ENCODE data around the gene STXBP6. TPM values are rescaled to one million over a fixed set of nuclear protein-coding genes. Genes with fewer than 3 reads are reported as not detected.

The STXBP6 gene
- total RNA-seq, 1 donor from 2014 or later = 27.1 TPM

DNA sequence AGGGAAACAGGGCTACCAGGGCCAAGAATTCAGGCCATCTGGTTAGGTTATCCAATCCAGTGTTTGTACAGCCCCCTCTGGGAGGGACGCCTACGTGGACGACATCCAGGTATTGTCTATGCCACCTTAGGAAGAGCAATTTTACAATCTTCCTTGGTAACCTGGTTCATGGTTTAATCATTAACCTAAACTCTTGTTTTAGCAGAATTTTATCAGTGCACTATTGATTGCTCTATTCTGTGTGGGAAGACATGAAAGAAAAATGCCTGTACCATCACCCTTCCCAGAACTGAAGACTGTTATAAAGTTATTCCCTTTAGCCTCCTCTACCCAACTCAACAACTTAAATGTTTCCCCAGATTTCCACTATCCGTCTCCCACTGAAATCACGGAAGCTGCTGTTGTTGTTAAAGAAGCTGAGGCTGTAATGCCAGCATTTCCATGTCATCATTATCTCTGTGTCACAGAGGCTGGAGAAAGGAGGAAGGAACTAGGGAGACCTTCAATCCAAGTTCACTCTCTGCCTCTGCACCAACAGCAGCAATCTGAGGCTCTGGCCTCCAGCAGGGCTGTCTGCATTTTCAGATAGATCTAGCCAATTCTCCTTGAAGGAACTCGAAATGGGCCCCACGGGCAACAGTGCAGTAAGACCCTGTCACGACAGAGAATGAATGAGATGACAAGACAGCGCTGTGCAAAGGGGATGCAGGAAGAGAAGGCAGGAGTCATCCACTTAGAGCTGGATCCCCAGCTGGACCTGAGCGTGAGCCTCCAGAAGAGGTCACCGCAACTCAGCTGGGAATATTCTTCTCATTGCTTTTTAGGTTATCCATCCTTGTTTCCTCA, 232.5 kb downstream of the STXBP6 start:
- Histone ChIP-seq H3K79me2 (ENCODE audit: insufficient read depth, low read length) (no peaks in the 10 kb centered on the region), H3K9ac (ENCODE audit: low read length) (no peak overlapping the region), H3K27me3 (ENCODE audit: insufficient read depth, low read length) (no peaks in the 10 kb centered on the region), H3K27ac (ENCODE audit: low read depth, low read length) (no peak overlapping the region), H3K4me3 (ENCODE audit: insufficient read depth, low read depth, low read length) (no peak overlapping the region), H2AFZ (ENCODE audit: low read depth, low read length) (no peak overlapping the region), H3K9me3 (ENCODE audit: insufficient read depth, low read depth, low read length) (no peaks in the 10 kb centered on the region), H3K4me2 (ENCODE audit: low read length) (no peak overlapping the region), H3K4me1 (ENCODE audit: insufficient read depth, low read length) (peaks cover 5% of the 10 kb centered on the region), H4K20me1 (ENCODE audit: insufficient read depth, low read length) (no peaks in the 10 kb centered on the region), H3K36me3 (ENCODE audit: insufficient read depth, low read length) (no peaks in the 10 kb centered on the region)
- FAIRE-seq (peak; percentile 58), DNase-seq (ENCODE audit: low read depth) (no peak)
- H3K4me1 Mint-ChIP-seq (ENCODE audit: low read depth, unreplicated experiment) = peaks cover 33% of the 10 kb centered on the region
- no peak overlapping the region for H3K27ac Mint-ChIP-seq (ENCODE audit: unreplicated experiment)
- H3K36me3 Mint-ChIP-seq (ENCODE audit: low read depth, unreplicated experiment) = peaks cover 6% of the 10 kb centered on the region
- TF ChIP-seq, protein P1, sequence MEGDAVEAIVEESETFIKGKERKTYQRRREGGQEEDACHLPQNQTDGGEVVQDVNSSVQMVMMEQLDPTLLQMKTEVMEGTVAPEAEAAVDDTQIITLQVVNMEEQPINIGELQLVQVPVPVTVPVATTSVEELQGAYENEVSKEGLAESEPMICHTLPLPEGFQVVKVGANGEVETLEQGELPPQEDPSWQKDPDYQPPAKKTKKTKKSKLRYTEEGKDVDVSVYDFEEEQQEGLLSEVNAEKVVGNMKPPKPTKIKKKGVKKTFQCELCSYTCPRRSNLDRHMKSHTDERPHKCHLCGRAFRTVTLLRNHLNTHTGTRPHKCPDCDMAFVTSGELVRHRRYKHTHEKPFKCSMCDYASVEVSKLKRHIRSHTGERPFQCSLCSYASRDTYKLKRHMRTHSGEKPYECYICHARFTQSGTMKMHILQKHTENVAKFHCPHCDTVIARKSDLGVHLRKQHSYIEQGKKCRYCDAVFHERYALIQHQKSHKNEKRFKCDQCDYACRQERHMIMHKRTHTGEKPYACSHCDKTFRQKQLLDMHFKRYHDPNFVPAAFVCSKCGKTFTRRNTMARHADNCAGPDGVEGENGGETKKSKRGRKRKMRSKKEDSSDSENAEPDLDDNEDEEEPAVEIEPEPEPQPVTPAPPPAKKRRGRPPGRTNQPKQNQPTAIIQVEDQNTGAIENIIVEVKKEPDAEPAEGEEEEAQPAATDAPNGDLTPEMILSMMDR (IDR thresholded peaks at IDR 0.05; ENCODE audit: insufficient read depth, low read depth, low read length) = peak; percentile 36
- TF ChIP-seq EZH2 (IDR thresholded peaks at IDR 0.05; ENCODE audit: insufficient read depth, low read length) = no peak
- H3K27me3 Mint-ChIP-seq (ENCODE audit: low read depth, unreplicated experiment) = no peaks in the 10 kb centered on the region
- H3K9me3 Mint-ChIP-seq (ENCODE audit: unreplicated experiment) = no peaks in the 10 kb centered on the region
- H3K4me3 Mint-ChIP-seq (ENCODE audit: unreplicated experiment) = no peak overlapping the region

DNA sequence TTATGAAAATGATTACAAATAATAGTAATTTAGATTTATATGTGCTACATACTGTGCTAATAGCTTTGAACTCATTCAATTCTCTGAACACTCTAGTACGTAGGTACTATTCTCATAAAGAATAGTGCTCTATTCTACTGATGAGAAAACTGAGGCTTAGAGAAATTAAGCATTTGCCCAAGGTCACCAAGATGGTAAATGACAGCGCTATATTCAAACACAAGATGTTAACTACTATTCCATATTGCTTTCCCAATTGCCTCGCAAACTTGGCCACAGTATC, 233.1 kb downstream of the STXBP6 start:
- no peak overlapping the region for H3K4me3 ChIP-seq (ENCODE audit: insufficient read depth, low read depth, low read length)
- no peaks in the 10 kb centered on the region for H3K36me3 ChIP-seq (ENCODE audit: insufficient read depth, low read length)
- no peak overlapping the region for H3K4me2 ChIP-seq (ENCODE audit: low read length)
- peaks cover 5% of the 10 kb centered on the region for H3K36me3 Mint-ChIP-seq (ENCODE audit: low read depth, unreplicated experiment)
- no peak overlapping the region for H3K4me3 Mint-ChIP-seq (ENCODE audit: unreplicated experiment)
- H3K27me3 ChIP-seq (ENCODE audit: insufficient read depth, low read length) = no peaks in the 10 kb centered on the region
- H3K4me1 Mint-ChIP-seq (ENCODE audit: low read depth, unreplicated experiment) = peaks cover 33% of the 10 kb centered on the region
- DNase-seq (ENCODE audit: low read depth) (no peak), FAIRE-seq (no peak)
- H2AFZ ChIP-seq (ENCODE audit: low read depth, low read length) = no peak overlapping the region
- no peaks in the 10 kb centered on the region for H3K9me3 Mint-ChIP-seq (ENCODE audit: unreplicated experiment)
- no peaks in the 10 kb centered on the region for H3K79me2 ChIP-seq (ENCODE audit: insufficient read depth, low read length)
- H3K27ac Mint-ChIP-seq (ENCODE audit: unreplicated experiment) = no peak overlapping the region
- no peak overlapping the region for H3K27ac ChIP-seq (ENCODE audit: low read depth, low read length)
- no peaks in the 10 kb centered on the region for H4K20me1 ChIP-seq (ENCODE audit: insufficient read depth, low read length)
- H3K9me3 ChIP-seq (ENCODE audit: insufficient read depth, low read depth, low read length) = no peaks in the 10 kb centered on the region
- TF ChIP-seq, protein P1 (IDR thresholded peaks at IDR 0.05; ENCODE audit: insufficient read depth, low read depth, low read length) = no peak
- TF ChIP-seq EZH2 (IDR thresholded peaks at IDR 0.05; ENCODE audit: insufficient read depth, low read length) = no peak
- peaks cover 5% of the 10 kb centered on the region for H3K4me1 ChIP-seq (ENCODE audit: insufficient read depth, low read length)
- no peak overlapping the region for H3K9ac ChIP-seq (ENCODE audit: low read length)
- no peaks in the 10 kb centered on the region for H3K27me3 Mint-ChIP-seq (ENCODE audit: low read depth, unreplicated experiment)

All from astrocyte (in vitro differentiated cells and primary cell).